ENCODE data around the gene OR6K2.

The OR6K2 gene

GRCh38 chr1:158686111-158687009, 14.1 kb downstream of the OR6K2 start, which contains the start of gene SPTA1:
SPTA1 (minus strand) TSS chr1:158686715; CDS start chr1:158686517, 198 bp downstream.
- FAIRE-seq (no peak), DNase-seq (ENCODE audit: low spot score) (no peak)

GRCh38 chr1:158685085-158685484, 15.4 kb downstream of the OR6K2 start:
- DNase-seq (ENCODE audit: low spot score), result no peak
- FAIRE-seq, result no peak

GRCh38 chr1:158681606-158682005, 18.8 kb downstream of the OR6K2 start:
- FAIRE-seq, result no peak
- no peak for DNase-seq (ENCODE audit: low spot score)

GRCh38 chr1:158679289-158679688, 21.2 kb downstream of the OR6K2 start:
- no peak for DNase-seq (ENCODE audit: low spot score)
- no peak for FAIRE-seq

- DNase-seq (ENCODE audit: low spot score) (no peak), FAIRE-seq (no peak)
These were observed 24.7 kb downstream of the OR6K2 start for GRCh38 chr1:158675563-158676323.

GRCh38 chr1:158674302-158674701, 26.1 kb downstream of the OR6K2 start:
- FAIRE-seq, result no peak
- DNase-seq (ENCODE audit: low spot score), result no peak

- FAIRE-seq (no peak), DNase-seq (ENCODE audit: low spot score) (no peak)
These were observed 34.4 kb downstream of the OR6K2 start for GRCh38 chr1:158666037-158666436.

GRCh38 chr1:158654571-158654970, 45.9 kb downstream of the OR6K2 start:
- DNase-seq (ENCODE audit: low spot score), result no peak
- FAIRE-seq, result no peak

- DNase-seq (ENCODE audit: low spot score) (no peak), FAIRE-seq (no peak)
These were observed 46.4 kb downstream of the OR6K2 start for GRCh38 chr1:158654086-158654485.

- no peak for DNase-seq (ENCODE audit: low spot score)
- FAIRE-seq, result no peak
These were observed 47.6 kb downstream of the OR6K2 start for GRCh38 chr1:158652721-158653334.

All from urothelium cell line (cell line).